DMS114 treated with DMSO at 0.1 percent for 48 hours (cell line): ENCODE data around the gene PGGHG.
"Not testable (repeated sequence)": the region's sequence is repeated elsewhere in the genome, so short reads cannot be mapped to it uniquely, and the experiment has no call there.

Source experiments
- DNase-seq: peaks from one replicate; lab custom pipeline; 2025; ENCODE audit not compliant: unreplicated experiment; lab: John Stamatoyannopoulos, UW

The PGGHG gene

DNA sequence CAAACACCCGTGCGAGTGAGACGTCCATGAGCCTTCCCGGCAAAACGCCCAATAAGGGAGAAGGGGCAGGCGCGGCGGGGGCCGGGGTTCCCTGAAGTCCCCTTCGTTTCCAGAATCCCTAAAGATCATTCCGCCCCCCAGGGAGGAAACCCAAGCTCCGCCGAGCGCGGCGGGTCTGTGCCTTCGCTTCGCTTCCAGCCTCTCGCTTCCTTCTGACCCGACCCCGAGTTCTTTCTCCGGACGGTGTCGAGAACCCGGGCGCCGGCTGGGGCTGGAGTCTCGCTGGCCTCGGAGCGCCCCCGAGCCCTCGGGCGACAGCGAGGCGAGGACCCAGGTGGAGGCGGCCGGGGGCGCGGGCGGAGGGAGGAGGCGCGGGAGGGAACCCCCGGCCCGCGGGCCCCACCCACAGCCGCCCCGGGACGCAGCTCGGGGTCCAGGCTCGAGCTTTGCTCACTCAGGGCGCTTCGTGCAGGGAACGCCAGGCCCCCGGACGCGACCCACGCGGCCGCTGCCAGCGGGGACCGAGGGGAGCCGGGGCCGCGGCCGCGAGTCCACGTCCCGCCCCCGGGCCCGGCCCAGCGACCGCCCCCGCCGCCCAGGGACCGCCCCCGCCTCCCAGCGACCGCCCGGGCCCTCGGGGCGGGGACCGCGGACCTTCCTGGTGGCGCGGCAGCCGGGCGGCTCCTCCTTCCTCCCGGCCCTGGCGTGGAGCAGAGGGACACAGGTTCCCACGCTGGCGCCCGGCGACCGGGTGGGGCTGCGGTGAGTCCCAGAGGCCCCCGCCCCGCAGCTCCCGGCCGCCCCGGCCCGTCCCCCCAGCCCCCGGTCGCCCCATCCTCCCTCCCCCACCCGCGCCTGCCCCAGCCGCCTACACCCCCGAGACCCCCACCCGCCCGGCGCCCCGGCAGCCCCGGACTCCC is at the start of gene PGGHG:
Gene PGGHG (plus strand): TSS at position 649 of the 920 bp plus-strand sequence. CDS start 691 bp downstream, outside the sequence.
- DNase-seq: no peak

DNA sequence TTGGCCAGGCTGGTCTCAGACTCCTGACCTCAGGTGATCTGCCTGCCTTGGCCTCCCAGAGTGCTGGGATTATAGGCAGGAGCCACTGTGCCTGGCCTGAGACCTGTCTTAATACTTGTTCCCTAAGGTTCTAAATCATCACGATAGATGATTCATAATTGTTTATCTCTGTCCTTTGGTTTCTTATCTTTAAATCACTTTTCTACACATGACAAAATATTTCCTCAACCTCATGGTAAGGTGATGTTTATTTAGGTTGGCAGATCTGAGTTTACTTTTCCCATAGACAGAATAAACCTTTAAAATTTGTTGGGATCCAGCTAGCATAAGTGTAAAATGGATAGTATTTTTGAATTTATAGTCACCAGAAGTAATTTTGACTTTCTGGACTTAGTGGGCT is 48.6 kb upstream of the PGGHG start:
- no peak for DNase-seq

DNA sequence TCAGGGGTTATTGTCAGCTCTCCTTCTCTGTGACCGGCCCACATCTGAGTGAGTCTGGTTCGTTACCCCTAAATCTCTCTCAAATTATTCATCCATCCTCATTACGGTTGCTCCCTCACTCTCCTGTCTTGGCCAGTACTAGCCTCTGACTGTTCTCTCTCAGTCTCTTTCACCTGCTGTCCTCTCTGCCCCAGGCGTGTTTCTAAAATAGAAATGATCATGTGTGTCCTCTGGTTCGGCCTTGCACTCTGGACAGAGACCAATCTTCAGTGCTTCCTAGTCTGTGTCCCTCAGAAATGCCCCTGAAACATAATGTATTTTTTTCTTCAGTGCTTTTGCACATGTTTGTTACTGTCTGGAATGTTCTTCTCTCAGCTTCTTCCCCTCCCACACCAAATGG is 47.3 kb upstream of the PGGHG start:
- no peak for DNase-seq

DNA sequence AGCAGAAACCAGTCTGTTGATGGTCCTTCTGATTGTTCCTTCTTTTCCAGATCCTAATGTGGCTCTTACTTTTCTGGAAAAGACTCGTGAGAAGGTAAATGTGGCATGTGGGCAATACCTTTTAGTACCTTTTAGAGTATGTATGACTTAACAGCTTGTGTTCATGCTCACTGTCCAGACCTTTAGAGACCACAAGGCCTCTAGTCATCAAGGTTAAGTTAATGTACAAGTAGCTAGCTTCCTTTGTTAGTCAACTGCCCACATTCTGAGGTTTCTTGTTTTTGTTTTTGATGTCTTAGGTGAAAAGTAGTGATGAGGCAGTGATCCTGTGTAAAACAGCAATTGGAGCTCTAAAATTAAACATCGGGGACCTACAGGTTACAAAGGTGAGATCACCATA is 44.5 kb upstream of the PGGHG start:
- no peak for DNase-seq

DNA sequence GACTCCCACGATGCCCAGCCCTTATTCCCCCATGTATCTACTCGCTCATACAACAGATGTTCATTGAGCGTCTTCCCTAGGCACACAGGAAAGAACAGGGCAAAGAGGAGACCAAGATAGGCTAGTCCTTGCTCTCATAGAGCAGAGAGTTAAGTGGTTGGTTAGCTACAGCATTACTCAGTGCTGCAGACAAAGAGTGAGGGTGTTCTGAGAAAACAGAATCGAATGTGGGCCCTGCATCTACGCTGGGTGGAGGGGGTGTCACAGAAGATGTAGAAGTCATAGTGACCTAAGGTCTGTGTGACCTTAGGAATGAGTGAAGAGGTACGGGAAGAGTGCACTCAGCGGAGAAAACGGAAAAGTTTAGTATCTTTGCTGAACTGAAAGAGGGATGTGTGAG is 39.9 kb upstream of the PGGHG start:
- no peak for DNase-seq

DNA sequence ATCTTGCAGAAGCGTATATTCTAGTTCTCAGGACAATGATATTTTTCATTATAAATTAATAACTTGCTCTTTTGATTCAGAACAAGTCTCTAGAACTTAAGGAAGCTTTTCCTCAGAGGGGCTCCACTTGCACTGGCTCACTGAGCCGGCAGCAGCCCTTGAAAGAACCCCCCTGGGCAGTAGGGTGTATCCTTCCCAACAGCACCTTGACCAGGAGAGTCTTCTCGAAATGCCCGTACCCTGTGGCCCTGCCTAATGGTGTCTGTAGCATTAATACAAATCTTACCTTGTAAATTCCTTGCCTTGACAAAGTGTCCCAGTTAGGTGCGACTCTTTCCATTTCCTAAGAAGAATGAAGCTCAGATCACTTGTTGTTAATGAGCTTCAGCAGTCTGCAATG is 38.7 kb upstream of the PGGHG start:
- no peak for DNase-seq

DNA sequence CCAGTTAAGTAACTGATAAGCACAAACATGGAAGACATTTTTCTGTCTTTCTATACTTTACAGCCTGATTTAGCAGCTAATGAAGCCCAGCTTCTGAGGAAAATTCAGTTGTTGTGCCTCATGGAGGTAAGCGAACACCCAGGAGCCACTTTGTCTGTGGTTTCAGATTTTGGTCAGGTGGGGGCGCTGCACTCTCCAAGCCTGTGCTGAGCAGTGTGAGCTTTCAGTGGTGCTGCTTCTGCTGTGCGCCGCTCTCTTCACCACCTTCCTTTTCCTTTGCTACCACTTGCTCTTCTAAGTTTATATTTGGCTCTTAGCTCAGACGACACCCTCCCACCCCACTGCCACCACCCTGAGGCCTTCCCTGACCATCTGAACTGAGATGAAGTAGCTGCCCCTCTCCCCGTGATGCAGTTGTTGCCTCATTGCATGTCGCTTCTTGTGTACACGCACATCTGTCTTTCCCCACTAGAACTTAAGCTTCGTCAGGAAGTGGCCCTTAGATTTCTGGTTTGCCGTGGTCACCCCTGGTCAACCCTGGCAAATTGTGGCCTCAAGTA is 38.1 kb upstream of the PGGHG start:
- DNase-seq: no peak

DNA sequence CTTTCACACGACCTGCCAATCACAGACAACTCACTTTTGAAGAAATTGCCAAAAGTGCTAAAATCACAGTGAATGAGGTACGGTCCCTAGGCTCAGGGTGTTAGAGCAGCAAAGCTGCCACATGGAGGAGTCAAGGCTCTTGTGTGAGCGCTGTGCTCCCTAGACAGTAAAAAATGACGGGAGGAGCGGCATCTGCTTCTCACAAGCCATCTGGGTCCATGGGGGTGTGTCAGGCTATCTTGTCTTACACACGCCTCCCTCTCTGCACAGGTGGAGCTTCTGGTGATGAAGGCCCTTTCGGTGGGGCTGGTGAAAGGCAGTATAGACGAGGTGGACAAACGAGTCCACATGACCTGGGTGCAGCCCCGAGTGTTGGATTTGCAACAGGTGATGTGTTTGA is 37.4 kb upstream of the PGGHG start:
- no peak for DNase-seq

DNA sequence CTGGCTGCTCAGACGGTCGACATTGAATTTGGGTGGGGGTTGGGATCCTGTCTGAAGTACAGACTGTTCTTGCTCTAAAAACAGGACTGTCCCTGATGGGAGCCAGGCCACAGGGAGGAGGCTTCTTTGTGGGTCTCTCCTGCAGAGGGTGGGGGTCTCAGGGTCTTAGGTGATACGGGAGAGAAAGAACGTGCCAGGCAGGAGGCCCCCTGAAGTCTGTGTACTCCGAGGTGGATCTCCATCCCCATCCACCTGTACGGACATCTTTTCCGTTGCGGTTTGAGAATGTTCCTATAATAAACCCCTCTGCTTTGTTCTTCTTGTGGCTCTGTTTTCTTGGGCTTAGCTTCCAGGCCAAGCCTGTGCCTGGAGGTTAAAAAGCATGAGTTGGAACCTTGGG is 36.3 kb upstream of the PGGHG start:
- DNase-seq: no peak

DNA sequence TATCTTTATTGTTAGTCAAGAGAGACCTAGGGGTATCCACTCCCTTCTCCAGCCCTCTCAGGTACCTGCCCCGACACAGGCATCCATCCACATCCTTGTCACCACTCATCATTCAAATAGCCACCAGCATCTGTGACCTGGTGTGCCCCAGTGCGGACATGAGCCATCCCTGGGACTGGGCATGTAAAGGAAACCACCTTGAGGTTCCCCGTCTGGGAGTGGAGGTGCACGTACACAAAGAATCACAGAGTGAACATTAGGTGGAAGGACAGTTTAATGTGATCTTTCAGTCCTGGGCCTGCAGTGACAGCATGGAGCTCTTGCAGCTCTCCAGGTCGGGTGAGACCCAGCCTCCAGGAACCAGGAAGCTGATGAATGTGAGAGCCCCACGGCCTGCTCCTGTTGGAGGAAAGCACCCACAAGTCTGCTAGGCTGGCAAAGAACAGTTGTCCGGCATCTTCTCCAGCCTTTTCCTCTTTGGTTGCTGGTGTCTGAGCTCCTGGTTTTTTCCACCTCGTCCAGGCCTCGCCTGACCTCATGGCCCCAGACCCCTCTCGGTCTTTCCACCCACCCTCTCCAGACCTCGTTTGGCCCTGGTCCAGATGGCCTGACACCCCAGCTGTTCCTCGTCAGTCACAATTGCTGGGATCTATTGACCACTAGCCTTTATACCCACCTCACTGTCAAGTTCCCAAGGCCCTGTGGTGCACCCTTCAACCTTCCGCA is 35.6 kb upstream of the PGGHG start:
- DNase-seq: no peak

DNA sequence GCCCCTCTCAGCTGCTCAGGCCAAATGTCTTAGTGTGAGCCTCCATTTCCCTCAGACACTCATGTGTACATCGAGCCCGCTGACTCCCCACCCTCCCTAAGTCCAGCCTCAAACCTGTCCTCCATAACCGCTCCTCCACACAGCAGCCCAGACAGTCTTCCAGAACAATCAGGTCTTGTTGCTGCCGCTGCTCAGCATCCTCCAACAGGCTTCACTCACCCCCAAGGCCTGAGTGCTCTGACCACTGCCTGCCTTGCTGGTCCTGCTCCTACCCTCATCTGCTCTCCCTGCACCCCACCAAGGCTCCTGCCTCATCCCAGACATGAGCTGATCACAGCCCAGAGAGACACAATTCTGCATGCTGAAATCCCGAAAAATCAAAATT is 35.0 kb upstream of the PGGHG start:
- DNase-seq: no peak

DNA sequence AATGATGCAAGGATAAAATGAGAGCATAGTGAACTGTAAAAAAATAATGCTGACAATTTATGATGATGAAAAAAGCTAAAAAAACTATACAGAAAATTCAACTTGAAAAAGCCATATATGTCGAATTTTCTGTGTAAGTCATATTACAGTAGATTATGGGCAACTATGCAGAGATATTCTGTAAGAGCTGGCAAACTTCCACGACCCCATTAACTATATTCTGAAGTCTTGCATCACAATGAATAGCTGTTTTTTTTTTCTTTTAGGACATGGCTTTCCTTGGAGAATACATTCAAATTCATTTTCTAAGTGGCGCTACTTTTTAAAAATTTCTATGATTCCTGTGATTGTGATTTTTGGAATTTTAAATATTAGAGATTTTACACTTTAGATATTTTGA is 33.8 kb upstream of the PGGHG start:
- DNase-seq: no peak

DNA sequence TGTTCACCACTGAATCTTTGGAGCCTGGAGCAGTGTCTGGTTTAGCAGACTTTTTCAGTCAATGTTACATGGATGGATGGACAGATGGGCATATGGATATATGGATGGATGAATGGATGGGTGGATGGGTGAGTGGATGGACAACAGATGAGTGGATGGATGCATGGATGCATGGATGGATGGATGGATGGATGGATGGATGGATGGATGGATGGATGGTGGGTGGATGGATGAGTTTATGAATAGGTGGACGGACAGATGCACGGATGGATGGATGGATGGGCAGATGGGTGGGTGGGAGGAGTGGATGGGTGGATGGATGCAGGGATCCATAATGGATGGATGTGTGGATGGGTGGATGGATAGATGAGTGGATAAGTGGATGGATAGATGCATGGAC is 33.1 kb upstream of the PGGHG start:
- no peak for DNase-seq

DNA sequence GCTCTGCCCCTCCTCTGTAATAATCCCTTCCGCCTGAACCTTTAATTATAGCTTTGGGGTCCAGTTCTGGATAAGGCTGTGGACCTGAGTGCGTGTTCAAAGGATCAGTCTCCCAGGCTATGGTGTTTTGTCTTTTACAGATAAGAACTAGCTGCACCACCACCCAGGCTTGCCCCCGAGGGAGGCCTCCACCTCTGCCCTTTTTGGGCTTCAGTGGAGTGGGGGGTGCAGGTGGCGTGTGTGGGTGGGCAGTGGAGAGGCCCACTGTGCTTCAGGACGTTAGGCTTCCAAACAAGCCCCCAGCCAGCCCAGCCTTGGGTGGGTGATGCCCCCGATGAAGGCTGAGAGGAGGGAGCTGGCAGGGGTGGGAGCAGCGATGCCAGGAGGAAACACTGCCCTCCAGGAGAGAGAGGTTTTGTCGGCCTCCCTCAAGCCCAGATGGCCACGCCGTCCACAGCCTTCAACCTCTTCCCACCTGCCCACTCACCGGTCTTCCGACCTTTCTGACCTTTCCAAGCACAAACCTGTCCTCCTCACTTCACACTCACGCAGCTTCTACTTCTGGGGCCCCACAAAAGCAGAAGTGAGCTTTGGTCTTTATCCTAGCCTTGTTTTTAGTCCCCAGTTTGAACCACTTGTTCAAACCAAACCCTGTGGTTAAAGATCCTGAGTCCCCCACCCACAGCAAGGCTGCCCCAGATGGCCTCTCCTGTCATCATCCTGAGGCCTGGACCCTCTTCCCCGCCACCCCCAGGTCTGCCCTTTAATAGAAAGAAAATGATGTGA is 31.8 kb upstream of the PGGHG start:
- no peak for DNase-seq

DNA sequence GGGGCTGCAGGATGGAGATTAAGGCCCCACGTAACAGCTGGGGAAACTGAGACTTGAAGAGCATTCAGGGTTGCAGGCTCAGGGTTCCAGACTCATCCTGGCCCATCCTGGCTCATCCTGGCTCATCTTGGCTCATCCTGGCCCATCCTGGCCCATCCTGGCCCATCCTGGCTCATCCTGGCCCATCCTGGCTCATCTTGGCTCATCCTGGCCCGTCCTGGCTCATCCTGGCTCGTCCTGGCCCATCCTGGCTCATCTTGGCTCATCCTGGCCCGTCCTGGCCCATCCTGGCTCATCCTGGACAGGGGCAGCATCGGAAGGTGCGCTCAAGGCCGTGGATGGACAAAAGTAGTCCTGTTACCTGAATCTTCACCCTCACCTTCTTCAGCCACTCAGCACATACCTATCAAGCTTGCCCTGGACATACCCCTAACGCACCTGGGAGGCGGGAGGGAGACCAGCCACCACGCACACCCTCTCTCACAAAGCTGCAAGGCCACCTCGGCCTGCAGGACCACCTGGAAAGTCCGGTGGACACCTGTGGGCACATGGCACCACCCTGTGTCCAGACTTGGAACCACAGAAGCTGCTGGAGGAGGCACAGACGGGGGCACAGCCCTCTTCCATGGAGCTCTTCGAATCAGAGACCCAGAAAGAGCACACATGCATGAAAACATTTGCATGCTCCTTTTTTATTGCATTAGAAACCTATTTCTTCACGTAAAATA is 31.0 kb upstream of the PGGHG start:
- no peak for DNase-seq

DNA sequence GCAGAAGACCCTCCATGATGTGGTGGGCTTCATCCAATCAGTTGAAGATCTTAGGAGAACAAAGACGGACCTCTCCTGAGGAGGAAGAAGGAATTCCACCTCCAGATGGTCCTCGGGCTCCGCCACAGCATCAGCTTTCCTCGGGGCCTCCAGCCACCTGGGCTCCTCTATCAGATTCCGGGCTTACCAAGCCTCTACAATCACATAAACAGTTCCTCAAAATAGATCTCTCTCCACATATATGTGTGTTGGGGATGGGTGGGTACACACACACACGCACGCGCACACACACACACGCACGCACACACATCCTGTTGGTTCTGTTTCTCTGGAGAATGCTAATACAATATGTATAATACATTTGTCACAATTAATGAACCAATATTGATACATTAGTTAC is 29.5 kb upstream of the PGGHG start:
- no peak for DNase-seq

DNA sequence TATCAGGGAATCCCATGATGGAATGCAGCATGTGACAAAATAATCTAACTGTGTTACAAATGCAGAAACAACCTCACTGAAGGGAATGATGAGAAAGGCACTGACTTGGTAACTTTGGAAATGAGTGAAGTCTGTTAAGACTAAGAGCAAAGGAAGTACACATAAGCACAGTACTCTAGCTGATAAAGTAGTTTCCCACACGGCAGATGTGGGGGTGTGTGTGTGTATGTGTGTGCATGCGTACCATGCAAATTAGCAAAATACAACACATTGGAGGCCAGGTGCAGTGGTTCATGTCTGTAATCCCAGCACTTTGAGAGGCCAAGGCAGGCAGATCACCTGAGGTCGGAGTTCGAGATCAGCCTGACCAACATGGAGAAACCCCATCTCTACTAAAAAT is 27.3 kb upstream of the PGGHG start:
- no peak for DNase-seq

DNA sequence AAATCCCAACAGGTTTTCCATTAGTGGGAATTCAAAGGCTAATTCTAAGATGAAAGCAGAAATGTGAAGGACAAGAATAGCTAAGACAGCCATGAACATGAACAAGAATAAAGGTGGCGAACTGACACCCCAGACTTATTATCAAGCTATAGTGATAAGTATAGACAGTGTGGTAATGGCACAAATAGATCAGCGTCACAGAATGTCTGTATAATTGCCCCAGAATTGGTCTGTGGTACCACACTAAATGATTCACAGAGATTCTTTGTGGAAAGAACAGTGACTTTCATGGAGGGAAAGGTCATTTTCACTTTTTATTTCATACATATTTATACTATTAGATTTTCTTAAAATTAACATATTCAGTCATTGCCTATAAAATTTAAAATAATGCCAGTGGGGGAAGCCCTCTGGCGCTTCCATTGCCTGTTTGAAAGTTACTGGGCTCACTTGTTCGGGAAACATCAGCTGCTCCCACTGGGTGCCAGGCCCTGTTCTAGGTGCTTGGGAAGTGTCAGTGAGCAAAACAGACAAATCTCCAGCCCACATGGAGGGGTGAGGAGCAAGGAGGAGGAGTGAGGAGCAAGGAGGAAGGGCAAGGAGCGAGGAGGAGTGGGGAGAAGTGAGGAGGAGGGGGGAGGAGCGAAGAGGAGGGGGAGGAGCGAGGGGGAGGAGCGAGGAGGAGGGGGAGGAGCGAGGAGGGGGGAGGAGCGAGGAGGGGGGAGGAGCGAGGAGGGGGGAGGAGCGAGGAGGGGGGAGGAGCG is 22.1 kb upstream of the PGGHG start:
- DNase-seq: no peak

DNA sequence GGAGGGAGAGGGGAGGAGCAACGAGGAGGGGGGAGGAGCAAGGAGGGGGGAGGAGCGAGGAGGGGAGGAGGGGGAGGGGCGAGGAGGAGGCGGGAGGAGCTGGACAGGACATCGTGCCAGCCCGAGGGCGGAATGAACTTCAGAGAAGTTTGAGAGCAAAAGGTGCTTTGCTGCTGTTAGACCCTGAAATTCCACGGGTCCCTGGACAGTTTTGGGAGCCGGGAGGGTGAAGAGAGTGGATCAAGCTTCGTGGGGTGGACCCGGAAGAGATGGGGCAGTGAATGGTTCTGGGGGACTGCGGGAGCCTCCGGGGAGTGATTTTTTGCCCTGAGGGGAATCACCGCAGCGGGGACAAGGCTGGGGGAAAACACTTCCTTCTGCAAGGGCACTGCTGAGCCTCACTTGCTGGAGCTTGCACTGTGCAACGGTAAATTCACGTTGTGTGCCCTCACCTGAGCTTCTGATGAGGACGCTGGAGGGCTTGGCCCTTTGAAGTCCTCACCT is 21.4 kb upstream of the PGGHG start:
- no peak for DNase-seq

DNA sequence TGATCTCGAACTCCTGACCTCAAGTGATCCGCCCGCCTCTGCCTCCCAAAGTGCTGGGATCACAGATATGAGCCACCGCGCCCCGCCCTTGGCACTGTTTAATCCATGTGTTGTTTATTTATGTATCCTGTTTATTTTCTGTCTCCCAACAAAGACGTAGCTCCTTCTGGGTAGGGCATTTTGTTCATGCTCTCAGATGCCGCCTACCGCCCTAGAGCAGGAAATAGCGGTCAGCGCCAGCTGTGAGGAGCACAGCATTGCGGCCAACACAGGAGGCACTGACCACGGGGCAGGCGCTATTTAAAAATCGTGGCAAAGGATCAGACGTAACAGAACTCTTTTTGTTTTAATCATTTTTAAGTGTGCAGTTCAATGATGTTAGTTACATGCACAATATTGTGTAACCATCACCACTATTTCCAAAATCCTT is 20.2 kb upstream of the PGGHG start:
- not testable (repeated sequence) for DNase-seq
